Forelimb muscle (tissue), 1 donor: ENCODE results near the gene PPP1R13L. TPM values are rescaled to one million over a fixed set of nuclear protein-coding genes. Genes with fewer than 3 reads are reported as not detected.
A peak's percentile ranks its signal among the peaks of the same experiment; 100 is the strongest.

Experiments used
- DNase-seq: peaks from one replicate; pipeline ENCODE4 v3.0.0-alpha.2; 2013; ENCODE audit warnings: low read depth
- polyA plus RNA-seq: library from polyadenylated mRNA; unstranded; fragments of 120-200 nt; gene quantifications from one replicate; pipeline ENCODE4 v1.2.1, GENCODE V29; 2013; ENCODE audit not compliant: insufficient read length

Gene PPP1R13L
- polyA plus RNA-seq, 1 donor = 3.9 TPM

DNA sequence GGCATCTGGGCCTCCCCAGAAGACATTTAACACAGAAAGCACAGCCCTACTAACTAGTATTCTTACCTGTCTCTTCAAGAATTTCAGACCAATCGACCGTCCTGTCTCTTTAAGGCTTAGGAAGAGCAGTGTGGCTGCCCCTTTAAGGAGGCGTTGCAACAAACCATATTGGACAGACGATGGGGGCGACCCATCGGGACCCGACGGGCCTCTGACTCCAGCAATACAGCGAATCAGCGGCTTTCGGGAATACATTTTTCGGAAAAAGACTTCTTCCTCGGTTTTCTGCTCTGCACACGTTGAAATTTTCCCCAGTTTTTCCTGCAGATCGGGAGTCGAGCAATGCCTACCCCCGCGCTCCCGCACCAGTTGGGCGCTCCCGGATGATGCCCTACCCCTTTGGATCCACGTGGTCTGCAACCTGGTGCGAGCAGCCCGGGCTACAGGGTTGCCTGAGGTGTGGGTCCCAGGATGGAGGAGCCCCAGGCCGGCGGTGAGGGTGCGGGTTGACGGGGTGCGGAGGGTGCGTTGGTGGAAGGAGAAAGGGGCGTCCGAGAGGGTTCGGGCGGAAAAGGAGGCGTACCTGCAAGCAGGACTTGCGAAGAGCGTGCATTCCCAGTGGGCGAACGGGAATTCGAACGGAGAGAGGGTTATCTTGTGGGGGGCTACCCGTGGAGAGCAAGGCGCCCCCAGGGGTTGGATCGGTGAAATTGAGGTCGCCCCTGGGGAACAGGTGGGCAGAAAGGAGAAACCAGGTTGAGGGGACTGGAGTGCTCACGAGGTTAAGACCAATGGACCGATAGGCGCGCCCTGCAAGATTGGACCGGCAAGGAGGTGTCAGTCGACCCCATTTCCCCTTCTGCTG lies 1.6 kb upstream of the PPP1R13L start, which contains the start of gene POLR1G:
TSS of gene POLR1G (plus strand) at position 419 of the 865 bp plus-strand sequence. CDS start at position 472, 53 bp downstream.
- DNase-seq = peak; percentile 65

DNA sequence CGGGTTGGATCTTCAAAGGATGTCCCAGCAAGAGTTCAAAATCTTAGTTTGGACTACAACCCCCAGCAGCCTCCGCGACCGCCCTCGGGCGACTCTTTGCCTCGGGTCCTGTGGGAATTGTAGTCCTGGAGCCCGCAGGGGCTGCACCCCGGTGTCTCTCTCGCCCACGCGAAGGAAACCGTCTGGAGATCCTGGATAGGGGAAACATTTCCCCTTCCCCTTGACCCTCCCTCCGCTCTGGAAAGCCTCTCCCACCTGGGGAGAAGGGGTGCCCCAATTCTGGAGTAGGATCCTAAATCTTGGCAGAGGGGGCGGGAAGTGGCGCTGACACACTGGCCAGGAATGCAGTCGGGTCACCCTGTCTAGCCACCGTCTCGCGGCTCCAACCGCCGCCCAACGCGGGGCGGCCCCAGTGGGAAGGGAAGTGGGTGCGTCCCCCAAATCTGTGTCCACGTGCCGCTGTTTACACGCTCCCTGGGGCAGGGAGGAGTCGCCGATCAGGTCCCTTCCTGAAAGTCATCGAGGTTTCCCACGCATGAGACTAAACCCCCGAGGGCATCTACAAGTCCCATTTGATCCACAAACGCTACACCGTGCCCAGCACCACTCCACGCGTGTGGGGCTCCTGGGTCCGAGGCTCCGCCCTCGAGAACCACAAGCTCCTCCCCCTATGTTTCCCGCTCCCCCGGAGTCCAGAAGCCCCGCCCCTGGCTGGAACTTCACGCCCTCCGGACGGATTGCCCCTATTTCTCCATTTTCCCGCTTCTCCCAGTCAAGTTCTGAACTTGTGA lies 761 bp upstream of the PPP1R13L start:
- DNase-seq = no peak

DNA sequence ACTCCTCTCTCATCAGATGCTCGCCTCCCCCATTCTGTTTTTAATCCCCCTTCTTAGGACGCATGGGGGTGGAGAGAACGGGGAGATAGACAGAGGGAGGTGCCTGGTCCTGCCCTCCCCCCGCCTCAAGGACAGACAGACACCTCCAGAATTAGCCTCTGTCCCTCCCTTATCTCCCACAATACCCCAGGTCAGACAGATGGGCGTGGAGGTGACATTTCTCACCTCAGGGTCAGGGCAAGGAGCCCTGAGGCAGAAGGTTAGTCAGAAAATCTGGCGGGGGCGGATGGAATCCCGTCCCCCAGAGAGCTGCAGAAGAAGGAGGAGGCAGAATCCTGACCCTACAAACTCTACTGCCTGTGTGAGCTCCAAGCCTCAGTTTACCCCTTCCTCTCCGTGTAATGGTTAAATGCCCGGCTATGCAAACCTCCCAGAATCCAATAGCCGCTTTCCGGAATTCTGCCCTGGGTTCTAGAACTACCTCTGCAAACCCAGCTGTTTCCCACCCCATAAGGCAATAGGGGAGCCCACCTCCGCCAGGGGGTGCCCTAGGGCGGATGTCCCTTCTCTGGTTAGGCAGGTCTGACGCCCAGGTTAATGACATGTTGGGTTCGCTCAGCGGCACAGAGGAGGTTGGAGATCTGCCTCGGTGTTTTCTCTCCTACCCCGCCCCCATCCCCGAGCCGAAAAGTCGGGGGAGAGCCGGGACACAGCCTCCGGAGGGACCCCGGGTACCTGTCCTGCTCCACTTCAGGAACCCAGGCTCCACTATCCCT lies 900 bp downstream of the PPP1R13L start:
- DNase-seq = no peak

- DNase-seq = no peak
These were observed 1.6 kb downstream of the PPP1R13L start for GRCh38 chr19:45403272-45403671.

GRCh38 chr19:45402298-45403061 lies 2.4 kb downstream of the PPP1R13L start:
- no peak for DNase-seq

- DNase-seq = no peak
These were observed 3.1 kb downstream of the PPP1R13L start for GRCh38 chr19:45401815-45402214.

DNA sequence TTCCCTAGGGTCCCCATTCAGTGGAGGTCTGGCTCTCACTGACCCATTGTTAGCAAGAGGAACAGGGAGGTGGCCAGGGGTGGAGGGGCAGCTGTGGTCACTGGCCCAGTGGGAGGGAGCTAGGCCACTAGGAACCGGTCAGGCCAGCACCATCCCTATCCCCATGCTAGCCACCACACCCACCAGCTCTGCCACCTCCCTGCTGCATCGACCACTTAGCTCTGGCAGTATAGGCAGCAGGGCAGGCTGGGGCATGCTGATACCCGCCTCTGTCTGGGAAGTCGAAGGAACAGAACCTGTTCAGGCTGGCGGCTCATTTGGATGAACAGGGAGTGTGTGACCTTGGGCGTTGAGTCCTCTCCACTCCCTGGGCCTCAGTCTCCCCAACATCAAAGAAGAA lies 4.7 kb downstream of the PPP1R13L start:
- no peak for DNase-seq

- no peak for DNase-seq
These were observed 8.8 kb downstream of the PPP1R13L start for GRCh38 chr19:45395821-45396617.

- no peak for DNase-seq
These were observed 12.8 kb downstream of the PPP1R13L start for GRCh38 chr19:45391871-45392665.

GRCh38 chr19:45391346-45391745 lies 13.5 kb downstream of the PPP1R13L start:
- no peak for DNase-seq

GRCh38 chr19:45385392-45386221 lies 19.3 kb downstream of the PPP1R13L start:
- DNase-seq = no peak

DNA sequence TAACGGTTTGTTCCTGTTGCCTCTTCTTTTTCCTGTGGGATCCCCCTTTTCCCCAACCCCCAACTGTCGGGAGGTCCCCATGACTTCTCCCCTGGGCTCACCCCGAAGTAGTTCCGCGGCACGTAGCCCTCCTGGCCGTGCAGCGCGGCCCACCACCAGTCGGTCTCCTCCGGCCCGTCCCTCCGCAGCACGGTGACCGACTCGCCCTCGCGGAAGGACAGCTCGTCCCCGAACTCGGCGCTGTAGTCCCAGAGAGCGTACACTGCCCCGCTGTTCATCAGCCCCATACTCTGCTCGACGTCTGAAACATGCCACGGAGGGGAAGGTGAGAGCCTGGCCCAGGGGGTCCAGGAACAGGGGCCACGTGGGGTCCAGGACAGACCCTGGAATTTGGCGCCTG lies 22.4 kb downstream of the PPP1R13L start:
- no peak for DNase-seq

DNA sequence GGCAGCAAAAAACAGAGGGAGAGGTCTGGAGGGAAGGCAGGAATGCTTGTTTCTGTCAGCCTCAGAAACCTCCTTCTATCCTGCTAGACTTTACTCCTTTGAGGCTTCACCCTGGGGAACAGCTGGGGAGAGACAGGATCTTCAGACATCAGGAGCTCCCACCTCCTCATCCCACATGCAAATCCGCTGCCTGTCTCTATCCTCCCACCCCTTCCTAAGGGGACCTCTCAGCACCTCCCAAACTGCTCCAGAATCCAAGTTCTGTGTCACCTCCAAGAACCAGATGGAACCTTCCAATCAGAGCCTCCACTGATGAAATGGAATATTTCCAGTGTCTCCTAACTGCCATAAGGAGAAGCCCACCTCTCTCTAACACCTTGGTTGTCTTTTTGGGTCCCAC lies 24.8 kb downstream of the PPP1R13L start:
- DNase-seq = no peak

GRCh38 chr19:45376045-45376724 lies 28.7 kb downstream of the PPP1R13L start:
- DNase-seq = no peak

- peak; percentile 98 for DNase-seq
These were observed 34.3 kb downstream of the PPP1R13L start, which contains the start of gene ERCC2 for GRCh38 chr19:45370410-45371204. TSS of gene ERCC2 (minus strand) at chr19:45370573. CDS start at chr19:45370540, 33 bp downstream.

- no peak for DNase-seq
These were observed 36.0 kb downstream of the PPP1R13L start for GRCh38 chr19:45368737-45369340.

DNA sequence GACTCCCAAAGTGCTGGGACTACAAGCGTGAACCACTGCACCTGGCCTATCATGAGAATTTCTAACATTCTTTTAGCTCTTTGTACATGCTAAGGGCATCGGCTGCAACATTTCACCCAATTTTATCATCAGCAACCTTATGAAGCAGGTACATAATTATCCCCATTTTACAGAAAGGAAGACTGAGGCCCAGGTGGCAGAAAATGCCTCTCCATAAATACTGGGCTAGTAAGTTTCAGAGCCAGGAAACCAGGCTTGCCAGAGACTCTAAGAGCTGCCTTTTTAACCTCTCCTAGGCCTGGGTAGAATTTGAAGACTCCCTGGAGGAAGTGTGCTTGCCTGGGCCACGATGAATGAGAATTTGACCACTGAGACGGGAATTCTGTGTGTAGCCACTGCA lies 36.7 kb downstream of the PPP1R13L start:
- no peak for DNase-seq
